ENCODE results near the gene INSYN1. TPM values are rescaled to one million over a fixed set of nuclear protein-coding genes. Genes with fewer than 3 reads are reported as not detected.

INSYN1 gene
- total and polyA plus RNA-seq, 9 of the 15 experiments (the other 6 are each of a cell fraction or from before 2014, with no cell fraction given) = not detected

- ChIA-PET POLR2A (interaction anchor here (1.0 kb wide), 1 partner anchor 20 kb away, joined by 4 read pairs; no protein-coding TSS in a partner anchor), CTCF (ENCODE audit: low intra/inter-chr PET ratio) (no interaction called here)
- Histone ChIP-seq H2AFZ (ENCODE audit: low read depth, low read length) (no peak overlapping the region), H3K27me3 (ENCODE audit: control insufficient read depth in 2 of 2, insufficient read depth in 2 of 2, low read length in 2 of 2) (peaks cover 9 to 46% of the 10 kb centered on the region in 2 experiments; a peak in 4 of 5 replicates), H3K9me3 (replicated peaks; ENCODE audit: control insufficient read depth, insufficient read depth, low read depth, low read length) (no peaks in the 10 kb centered on the region), H3K4me3 (no peak overlapping the region), H3K4me1 (replicated peaks in 1 of 2; ENCODE audit: control insufficient read depth in 2 of 2, insufficient read depth in 2 of 2, low read length in 2 of 2) (peaks cover 0 to 8% of the 10 kb centered on the region in 2 experiments; a peak in 2 of 5 replicates), H3K9me1 (ENCODE audit: control insufficient read depth, insufficient read depth, low read length) (no peaks in the 10 kb centered on the region), H3K4me2 (ENCODE audit: insufficient read depth, low read length) (no peak overlapping the region), H4K20me1 (replicated peaks; ENCODE audit: control insufficient read depth, insufficient read depth, low read length) (peaks cover 11% of the 10 kb centered on the region), H3K36me3 (ENCODE audit: control insufficient read depth, insufficient read depth, low read length) (no peaks in the 10 kb centered on the region), H3K27ac (ENCODE audit: extremely low read depth, low read depth, low read length) (no peak overlapping the region), H3K9ac (ENCODE audit: insufficient read depth in 1 of 2, low read depth in 2 of 2, low read length in 2 of 2) (no peak overlapping the region; a peak in 1 of 4 replicates), H3K79me2 (ENCODE audit: control insufficient read depth, insufficient read depth, low read length) (no peaks in the 10 kb centered on the region)
- intact Hi-C loops (cut with micrococcal nuclease) = no loop called here
- ATAC-seq = no peak
- TF ChIP-seq ARHGAP35 (IDR thresholded peaks at IDR 0.05; ENCODE audit: partially characterized antibody) = no peak
- no peak for TF ChIP-seq MAZ (CRISPR knock-in tag; conservative IDR thresholded peaks at IDR 0.05 in 1 of 2, IDR thresholded peaks at IDR 0.05 in 1 of 2)
- no peak for TF ChIP-seq EP400 (IDR thresholded peaks at IDR 0.05)
- no peak for TF ChIP-seq HES1 (IDR thresholded peaks at IDR 0.05; ENCODE audit: low read depth)
- TF ChIP-seq ZBTB8A (IDR thresholded peaks at IDR 0.05; ENCODE audit: partially characterized antibody) = no peak
- TF ChIP-seq ZNF23 (CRISPR knock-in tag; IDR thresholded peaks at IDR 0.05) = no peak
- no peak for TF ChIP-seq FOXJ2 (tag; IDR thresholded peaks at IDR 0.05)
- no peak for TF ChIP-seq CHAMP1 (IDR thresholded peaks at IDR 0.05)
- no peak for TF ChIP-seq PRDM10 (IDR thresholded peaks at IDR 0.05; ENCODE audit: partially characterized antibody)
- no peak for TF ChIP-seq MTA3 (IDR thresholded peaks at IDR 0.05; ENCODE audit: borderline replicate concordance)
- no peak for TF ChIP-seq ZNF76 (CRISPR knock-in tag; IDR thresholded peaks at IDR 0.05; ENCODE audit: borderline replicate concordance)
- TF ChIP-seq ZC3H4 (CRISPR knock-in tag; IDR thresholded peaks at IDR 0.05; ENCODE audit: borderline replicate concordance) = no peak
- no peak for TF ChIP-seq ZNF324 (CRISPR knock-in tag; IDR thresholded peaks at IDR 0.05)
- 0% methylated on average over 6 of the region's 6 CpGs for WGBS (ENCODE audit: insufficient coverage, low coverage, missing lambda C conversion rate)
- in situ Hi-C loops (cut with MboI) = no loop called here
- no peak for FAIRE-seq
- no peak for DNase-seq (ENCODE audit: extremely low read depth in 1 of 4, low spot score in 3 of 4)
- no TSS peak for BruUV-seq (replicated peaks)
These were observed 4.4 kb downstream of the INSYN1 start for GRCh38 chr15:73748730-73749129.

Measured in K562 (cell line).